ENCODE results near the gene RNF141.
A peak's percentile ranks its signal among the peaks of the same experiment; 100 is the strongest.

The RNF141 gene, protein sequence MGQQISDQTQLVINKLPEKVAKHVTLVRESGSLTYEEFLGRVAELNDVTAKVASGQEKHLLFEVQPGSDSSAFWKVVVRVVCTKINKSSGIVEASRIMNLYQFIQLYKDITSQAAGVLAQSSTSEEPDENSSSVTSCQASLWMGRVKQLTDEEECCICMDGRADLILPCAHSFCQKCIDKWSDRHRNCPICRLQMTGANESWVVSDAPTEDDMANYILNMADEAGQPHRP

DNA sequence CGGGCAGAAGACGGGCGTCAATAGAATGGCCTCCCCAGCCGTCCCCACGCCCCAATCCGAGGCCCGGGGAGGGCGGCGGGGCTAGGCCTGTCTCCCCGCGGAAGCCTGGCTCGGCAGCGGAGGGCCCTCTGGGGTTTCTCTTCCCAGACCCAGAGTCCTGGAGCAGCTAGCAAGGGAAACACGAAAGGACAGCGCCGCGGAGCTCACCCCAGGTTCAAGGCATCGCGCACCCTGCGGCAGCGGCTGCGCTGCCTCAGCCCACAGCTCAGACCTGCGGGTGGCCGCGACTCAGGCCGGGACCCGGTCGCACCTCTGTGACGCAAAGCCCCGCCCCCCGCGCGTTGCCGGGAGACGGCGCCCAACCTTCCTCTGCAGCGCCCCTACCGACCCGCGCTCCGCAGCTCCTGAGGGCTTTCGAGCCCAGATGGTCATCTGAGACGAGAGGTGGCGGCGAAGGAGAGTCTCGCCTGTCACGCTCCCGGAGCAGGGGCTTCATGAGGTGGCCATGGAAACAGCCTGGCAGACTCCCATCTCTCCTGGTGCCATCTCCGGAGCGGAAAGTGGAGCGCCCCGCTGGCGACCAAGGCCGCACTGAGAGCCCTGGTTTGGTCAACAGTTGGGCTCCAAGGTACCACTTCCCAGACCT, at the start of gene RNF141:
Gene RNF141, minus strand, starts transcription at position 273 of the 646 bp plus-strand sequence. CDS start 7,029 bp downstream, outside the sequence.
- peak; percentile 97 for DNase-seq

DNA sequence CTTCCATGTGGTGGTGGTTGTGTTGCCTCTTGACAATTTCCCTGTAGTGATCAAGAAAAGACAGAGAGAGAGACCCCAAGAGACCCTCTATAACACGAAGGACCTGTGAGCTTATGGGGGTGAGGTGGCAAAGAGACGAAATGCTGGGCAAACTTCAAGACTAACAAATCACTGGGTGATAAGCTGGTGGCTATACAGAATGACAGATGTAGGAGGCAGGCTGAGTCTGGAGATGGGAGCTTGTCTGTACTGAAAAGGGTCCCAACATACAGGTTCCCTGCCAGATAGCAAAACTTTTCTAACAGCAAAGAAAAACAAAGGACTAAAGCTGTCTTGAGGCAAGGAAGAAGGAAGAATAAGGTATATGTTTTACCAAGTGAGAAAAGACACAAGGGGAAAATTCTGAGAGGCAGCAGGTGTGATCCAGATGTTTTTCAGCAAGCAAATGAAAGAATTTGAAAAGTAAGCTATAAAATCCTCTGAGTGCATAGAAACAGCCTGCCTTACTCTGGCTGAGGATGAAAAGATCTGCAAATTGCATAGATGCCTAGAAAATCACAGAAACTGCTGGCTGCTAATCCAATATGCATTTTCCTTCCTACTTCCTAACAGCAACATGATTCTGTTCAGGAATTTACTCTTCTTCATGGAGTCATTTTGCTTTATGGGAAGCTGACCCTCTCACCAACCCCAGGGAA, 49.4 kb upstream of the RNF141 start:
- DNase-seq, result no peak

GRCh38 chr11:10588904-10589303, 47.9 kb upstream of the RNF141 start:
- DNase-seq, result no peak

DNA sequence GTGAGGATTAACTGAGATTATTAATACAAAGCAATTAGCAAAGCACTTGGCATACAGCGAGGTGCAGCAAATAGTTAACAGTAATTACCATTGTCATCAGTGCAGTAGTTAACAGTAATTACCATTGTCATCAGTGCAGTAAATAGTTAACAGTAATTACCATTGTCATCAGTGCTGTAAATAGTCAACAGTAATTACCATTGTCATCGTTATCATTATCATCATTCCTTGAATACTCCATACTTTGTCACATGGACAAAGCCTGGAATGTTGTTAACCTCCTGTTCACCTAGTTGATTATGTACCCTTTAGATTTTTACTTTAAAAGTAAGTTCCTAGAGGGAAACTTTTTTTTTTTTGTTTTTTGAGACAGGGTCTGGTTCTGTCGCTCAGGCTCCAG, 47.0 kb upstream of the RNF141 start:
- DNase-seq, result no peak

DNA sequence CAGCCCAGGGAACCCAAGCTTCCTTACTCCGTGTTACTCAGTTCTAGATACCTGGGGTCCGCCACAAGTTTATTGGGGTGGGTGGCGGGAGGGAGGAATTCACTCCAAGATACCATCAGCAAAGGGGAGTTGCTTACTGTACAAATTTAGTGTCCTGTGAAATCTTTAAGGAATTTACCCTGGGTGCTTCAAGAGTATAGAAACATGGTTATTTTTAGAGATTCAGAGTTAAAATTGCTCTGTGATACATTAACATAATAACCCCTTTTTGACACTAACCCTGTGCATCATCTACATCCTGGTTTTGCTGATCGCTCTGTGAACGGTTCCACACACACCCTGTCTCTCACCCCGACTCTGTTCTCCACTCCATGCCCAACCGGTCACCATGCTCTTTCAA, 46.4 kb upstream of the RNF141 start:
- no peak for DNase-seq

- DNase-seq, result no peak
Observed at GRCh38 chr11:10584071-10584501, 43.1 kb upstream of the RNF141 start.

- DNase-seq, result no peak
Observed at GRCh38 chr11:10581481-10582019, 40.6 kb upstream of the RNF141 start.

DNA sequence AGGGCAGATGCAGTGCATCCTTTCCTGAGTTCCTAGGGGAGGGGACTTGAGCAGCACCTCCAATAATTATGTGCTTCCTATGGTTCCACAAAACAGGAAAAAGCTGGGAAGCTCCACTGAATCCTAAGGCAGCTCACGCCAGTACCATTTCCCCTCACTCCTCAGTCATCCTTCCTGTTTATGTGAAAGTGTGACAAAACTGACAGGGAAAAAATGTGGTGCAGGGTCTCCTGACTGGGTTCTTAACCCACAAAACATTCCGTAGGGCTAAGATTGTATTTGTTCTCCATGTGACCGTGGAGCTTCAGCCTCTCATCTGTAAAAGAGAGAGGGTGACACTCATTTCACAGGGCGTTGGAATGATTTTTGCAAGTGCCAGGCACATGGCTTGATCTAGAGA, 39.6 kb upstream of the RNF141 start:
- DNase-seq, result no peak

DNA sequence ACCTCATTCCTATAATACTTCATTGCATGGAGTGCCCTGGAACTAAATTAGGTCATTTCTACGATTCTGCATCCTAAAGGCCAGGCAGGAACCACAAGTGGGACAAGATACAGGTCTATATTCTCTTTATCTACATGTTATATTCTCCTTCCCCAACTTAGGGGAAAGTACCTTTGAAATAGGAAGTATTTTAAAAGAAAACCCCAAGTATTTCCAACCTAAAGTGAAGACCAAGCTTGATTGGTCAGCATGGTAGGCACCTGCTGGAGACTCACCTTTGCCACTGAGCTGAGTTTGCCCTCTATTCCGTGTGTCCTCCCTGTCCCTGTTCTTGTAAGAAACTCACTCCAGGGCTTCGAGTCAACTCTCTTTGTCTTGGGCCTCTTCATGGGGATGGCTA, 38.7 kb upstream of the RNF141 start:
- no peak for DNase-seq

DNA sequence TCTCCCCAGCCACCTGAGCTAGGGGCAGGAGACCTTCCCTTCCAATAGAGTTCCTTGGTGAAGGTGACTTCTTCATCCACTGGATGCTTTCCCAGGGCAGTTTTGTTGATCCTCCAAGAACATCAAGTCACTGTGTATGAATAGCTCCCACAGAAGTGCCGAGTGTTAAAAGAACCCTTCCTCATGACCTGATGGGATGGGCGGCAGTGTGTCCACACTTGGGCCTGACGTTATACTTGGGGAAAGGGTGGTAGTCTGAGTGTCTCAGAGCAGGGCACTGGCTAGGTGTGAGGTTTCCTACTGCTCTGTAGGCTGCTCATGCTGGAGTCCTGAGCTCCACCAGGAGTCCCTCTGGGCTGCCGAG, 35.0 kb upstream of the RNF141 start:
- no peak for DNase-seq

DNA sequence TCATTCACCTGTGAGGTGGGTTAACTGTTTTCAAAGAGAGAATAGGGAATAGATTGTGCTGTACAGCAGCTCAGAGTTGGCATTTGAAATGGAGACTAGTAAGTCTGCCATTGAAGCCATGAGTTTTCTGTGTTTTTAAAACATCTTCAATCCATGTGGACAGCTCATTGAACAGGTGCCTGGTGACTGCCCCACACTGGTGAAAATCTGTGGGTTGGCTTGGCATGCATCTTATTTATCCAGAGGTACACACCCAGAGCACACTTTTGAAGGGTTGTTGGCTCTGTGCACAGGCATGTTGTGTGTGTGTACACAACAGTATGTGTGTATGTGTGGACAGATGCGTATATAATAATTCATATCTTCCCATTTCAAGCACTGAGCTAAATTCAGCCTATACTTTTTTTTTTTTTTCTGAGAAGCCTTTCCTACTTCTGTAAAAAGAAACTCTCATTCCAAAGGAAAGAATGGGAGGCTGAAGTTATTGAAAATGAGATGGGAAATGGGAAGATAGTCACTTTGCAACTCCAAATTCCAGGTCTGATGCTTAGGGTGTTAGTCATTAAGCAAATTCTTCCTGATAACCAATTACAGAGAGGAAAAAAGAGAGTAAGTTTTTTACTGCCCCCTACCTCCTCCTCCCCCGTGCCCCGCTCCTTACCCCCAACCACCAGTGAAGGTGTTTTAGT, 34.5 kb upstream of the RNF141 start:
- no peak for DNase-seq

DNA sequence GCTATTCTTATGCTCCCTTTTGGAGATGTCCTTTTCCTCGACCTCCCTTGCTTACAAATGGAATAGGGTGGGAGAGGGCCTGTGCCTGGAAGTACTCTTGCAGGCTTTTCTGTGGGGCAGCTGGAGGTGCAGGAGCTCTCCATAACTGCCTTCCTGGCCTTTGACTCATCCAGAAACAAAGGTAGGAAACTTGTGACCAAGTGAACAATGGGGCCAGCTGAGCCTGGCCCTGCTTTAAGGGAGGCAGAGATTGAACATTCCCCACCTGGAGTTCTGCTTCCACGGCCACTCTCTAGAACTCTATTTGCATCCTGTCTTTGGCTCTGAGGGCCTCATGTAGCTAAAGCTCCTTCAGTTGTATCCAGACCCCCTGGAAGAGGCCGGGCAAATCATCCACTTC, 32.6 kb upstream of the RNF141 start:
- no peak for DNase-seq

DNA sequence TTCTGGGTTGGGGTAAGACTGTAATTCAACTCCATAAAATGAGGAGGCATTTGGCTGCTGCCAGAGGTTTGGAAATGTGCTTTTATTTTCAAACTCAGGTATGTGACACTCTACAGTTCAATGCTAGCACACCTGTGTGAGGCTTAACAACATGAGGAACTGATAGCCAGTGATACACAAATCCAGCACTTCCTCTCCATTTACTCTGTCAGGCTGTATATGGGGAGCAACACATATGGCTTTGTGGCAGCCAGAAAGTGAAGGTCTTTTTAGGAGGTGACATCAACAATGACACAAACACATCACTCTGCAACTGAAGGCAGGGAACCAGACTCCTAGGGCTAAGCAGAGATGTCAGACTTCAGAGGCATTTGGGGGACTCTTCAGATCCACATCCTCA, 32.0 kb upstream of the RNF141 start:
- no peak for DNase-seq

- no peak for DNase-seq
Observed at GRCh38 chr11:10572533-10572932, 31.5 kb upstream of the RNF141 start.

DNA sequence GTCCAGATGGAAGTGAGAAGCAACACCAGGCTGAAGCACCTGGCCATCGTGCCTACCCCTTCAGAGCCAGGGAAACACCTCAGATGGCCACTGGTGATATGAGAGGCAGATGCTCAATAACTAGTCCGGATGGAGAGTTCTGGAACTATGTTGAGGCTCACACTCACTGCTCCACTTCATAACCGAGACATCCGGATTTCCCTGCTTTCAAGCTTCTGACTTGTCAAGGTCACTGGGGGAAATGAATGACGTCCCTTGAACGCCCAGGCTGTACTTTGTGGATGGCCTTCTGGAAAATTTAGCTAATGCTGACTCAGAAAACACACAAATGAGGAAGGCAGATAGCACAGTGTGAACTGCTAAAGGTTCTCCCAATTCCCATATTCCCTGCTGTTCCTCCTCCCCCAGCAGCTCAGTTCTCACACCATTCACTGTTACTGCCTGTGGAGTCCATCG, 27.5 kb upstream of the RNF141 start, which contains the start of gene LYVE1:
Gene LYVE1, minus strand, starts transcription at position 180 of the 456 bp plus-strand sequence. Its CDS starts 133 bp downstream, at position 47.
- no peak for DNase-seq

- no peak for DNase-seq
Observed at GRCh38 chr11:10567446-10567845, 26.5 kb upstream of the RNF141 start.

- DNase-seq, result no peak
Observed at GRCh38 chr11:10566257-10566957, 25.4 kb upstream of the RNF141 start.

DNA sequence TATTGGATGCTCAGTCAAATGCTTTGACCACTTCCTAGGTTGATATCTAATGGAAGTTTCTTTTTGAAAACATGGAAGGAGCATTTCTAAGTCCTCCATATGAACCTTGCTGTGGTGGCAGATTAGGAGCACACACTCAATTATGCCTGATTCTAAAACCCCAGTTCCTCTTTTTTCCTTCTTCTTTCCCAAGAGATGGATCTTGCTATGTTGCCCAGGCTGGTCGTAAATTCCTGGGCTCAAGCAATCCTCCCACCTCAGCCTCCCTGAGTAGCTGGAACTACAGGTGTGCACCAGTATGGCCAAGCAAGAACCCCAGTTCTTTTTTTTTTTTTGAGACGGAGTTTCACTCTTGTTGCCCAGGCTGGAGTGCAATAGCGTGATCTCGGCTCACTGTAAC, 24.5 kb upstream of the RNF141 start:
- no peak for DNase-seq

- no peak for DNase-seq
Observed at GRCh38 chr11:10564696-10565318, 23.8 kb upstream of the RNF141 start.

DNA sequence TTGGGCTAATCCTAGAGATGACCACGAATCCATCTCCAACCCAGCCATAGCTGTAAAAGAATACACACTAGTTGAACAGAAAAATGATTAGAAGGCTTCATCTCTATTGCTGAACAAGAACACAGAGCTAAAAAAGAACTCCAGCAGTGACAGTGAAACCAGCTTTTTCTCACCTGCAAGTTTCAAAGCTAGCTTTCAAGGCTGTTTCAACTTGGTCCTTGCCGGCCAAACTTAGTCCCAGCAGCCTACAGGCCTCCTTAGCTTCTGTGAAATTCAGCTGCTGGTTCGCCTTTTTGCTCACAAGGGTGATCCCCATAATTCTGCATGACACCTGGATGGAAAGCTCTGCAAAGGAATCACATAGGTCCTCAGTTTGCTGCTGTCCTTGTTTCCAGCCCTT, 23.0 kb upstream of the RNF141 start:
- no peak for DNase-seq

GRCh38 chr11:10561947-10562346, 21.0 kb upstream of the RNF141 start:
- DNase-seq, result no peak
